ENCODE data around the gene GOLGA3. TPM values are rescaled to one million over a fixed set of nuclear protein-coding genes. Genes with fewer than 3 reads are reported as not detected.
A peak's percentile ranks its signal among the peaks of the same experiment; 100 is the strongest.
"Not testable (repeated sequence)": the region's sequence is repeated elsewhere in the genome, so short reads cannot be mapped to it uniquely, and the experiment has no call there.

The GOLGA3 gene
- total RNA-seq, 2 donors from 2014 or later: 32.2 to 49.8 TPM

DNA sequence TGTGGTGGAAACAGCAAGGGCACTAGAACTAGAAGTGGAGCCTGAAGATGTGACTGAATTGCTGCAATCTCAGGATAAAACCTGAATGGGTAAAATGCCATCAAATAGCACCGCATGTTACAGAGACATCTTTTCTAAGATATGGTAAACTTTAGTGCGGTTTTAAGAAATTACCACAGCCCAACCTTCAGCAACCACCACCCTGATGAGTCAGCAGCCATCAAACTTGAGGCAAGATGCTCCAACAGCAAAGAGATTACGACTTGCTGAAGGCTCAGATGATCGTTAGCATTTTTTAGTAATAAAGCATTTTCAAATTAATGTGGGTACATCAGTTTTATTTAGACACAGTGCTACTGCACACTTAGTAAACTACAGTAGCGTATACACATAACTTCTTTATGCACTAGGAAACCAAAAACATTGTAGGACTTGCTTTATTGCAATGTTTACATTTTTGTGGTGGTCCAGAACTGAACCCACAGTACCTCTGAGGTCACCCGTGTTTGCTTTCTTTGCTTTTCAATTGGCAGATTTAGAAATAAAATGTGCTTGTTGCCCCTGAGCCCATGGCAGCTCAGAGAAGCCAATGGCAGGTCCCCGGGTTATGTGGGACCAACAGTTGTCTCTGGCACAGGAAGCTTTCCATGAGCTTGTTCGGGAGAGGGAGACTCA, 15.9 kb downstream of the GOLGA3 start:
- Histone ChIP-seq H3K9me3 (no peaks in the 10 kb centered on the region), H3K27me3 (no peaks in the 10 kb centered on the region), H3K4me3 (no peak overlapping the region), H3K27ac (no peak overlapping the region), H3K4me1 (no peaks in the 10 kb centered on the region), H3K36me3 (peaks cover 74% of the 10 kb centered on the region)
- TF ChIP-seq, protein P1, sequence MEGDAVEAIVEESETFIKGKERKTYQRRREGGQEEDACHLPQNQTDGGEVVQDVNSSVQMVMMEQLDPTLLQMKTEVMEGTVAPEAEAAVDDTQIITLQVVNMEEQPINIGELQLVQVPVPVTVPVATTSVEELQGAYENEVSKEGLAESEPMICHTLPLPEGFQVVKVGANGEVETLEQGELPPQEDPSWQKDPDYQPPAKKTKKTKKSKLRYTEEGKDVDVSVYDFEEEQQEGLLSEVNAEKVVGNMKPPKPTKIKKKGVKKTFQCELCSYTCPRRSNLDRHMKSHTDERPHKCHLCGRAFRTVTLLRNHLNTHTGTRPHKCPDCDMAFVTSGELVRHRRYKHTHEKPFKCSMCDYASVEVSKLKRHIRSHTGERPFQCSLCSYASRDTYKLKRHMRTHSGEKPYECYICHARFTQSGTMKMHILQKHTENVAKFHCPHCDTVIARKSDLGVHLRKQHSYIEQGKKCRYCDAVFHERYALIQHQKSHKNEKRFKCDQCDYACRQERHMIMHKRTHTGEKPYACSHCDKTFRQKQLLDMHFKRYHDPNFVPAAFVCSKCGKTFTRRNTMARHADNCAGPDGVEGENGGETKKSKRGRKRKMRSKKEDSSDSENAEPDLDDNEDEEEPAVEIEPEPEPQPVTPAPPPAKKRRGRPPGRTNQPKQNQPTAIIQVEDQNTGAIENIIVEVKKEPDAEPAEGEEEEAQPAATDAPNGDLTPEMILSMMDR (IDR thresholded peaks at IDR 0.05): no peak
- no peak for DNase-seq (ENCODE audit: low spot score)

DNA sequence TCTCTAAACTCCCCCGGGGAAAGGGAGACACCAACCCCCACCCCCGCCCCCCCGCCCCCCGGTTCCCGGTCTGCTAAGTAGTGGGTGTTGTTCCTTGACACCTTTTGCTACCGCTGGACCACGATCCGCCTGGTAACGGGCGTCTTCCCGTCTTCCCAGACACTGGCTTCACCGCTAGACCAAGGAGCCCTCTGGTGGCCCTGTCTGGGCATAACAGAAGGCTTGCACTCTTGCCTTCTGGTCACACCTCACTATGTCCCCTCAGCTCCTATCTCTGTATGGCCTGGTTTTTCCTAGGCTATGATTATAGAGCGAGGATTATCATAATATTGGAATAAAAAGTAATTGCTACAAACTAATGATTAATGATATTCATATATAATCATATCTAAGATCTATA, 19.3 kb downstream of the GOLGA3 start:
- not testable (repeated sequence) for H3K4me3 ChIP-seq; DNase-seq (ENCODE audit: low spot score); H3K9me3 ChIP-seq; H3K4me1 ChIP-seq; H3K27ac ChIP-seq; H3K27me3 ChIP-seq
- TF ChIP-seq, protein P1 (IDR thresholded peaks at IDR 0.05): peak in 1 of 2 donors; percentile 48
- H3K36me3 ChIP-seq: peaks cover 77% of the 10 kb centered on the region

DNA sequence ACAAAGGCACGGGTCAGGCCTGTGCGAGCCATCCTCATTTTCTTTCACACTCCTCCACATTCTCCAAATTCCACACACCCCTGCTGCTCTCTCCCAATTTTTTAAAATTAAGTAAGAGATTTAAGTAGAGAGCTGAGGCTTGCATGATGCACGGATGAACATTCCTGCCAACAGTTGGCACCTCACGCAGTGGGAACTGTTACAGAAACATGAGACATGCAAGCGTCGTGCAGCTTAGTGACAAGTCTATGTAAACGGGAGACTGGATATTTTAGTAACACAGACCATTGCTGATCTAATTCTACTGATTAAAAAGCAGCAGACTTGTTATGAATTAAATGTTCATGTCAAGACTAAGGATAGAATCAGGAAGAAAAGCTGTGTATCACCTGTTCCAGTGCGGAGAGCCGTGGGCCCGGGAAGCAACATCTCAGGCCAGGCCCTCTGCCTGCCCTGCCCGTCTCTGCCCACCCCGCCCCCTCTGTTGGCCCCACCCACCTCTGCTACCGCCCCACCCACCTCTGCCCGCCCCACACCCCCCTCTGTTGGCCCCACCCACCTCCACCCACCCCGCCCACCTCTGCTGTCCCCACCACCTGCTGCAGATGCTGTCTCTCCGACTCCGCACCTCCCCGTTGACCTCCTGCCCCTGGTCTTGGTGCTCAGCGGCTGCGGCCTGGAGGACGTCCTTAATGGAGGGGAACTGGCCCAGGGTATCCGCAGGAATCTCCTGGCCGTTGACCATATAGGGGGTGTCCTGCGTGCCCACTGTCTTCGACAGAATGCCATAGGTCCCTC, 21.2 kb downstream of the GOLGA3 start:
- DNase-seq (ENCODE audit: low spot score): no peak
- H3K36me3 ChIP-seq: peaks cover 73% of the 10 kb centered on the region
- peaks cover 0 to 5% of the 10 kb centered on the region in 2 donors for H3K4me1 ChIP-seq
- no peak overlapping the region for H3K4me3 ChIP-seq
- H3K27me3 ChIP-seq: no peaks in the 10 kb centered on the region
- H3K9me3 ChIP-seq: no peaks in the 10 kb centered on the region
- H3K27ac ChIP-seq: no peak overlapping the region
- TF ChIP-seq, protein P1 (IDR thresholded peaks at IDR 0.05): no peak

DNA sequence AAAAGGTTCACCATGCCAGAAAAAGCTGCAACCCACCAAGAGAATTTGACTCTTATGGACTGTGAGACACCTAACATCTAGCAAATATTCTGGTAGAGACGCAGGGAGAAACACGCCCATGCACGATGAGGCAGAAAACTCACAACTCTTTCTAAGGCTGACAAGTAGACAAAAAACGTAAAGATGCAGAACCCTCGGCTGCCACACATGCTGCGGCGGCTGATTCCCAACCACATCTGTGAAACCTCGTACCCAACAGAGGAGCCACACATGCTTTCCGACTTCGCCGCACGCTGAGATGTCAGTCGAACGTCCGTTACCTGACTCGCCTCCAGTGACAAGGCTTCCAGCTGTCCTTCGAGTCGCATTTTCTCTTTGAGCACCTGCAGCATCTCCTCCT, 21.8 kb downstream of the GOLGA3 start:
- TF ChIP-seq, protein P1 (IDR thresholded peaks at IDR 0.05): no peak
- peaks cover 0 to 5% of the 10 kb centered on the region in 2 donors for H3K4me1 ChIP-seq
- H3K9me3 ChIP-seq: no peaks in the 10 kb centered on the region
- no peaks in the 10 kb centered on the region for H3K27me3 ChIP-seq
- H3K36me3 ChIP-seq: peaks cover 71% of the 10 kb centered on the region
- DNase-seq (ENCODE audit: low spot score): no peak
- no peak overlapping the region for H3K27ac ChIP-seq
- no peak overlapping the region for H3K4me3 ChIP-seq

DNA sequence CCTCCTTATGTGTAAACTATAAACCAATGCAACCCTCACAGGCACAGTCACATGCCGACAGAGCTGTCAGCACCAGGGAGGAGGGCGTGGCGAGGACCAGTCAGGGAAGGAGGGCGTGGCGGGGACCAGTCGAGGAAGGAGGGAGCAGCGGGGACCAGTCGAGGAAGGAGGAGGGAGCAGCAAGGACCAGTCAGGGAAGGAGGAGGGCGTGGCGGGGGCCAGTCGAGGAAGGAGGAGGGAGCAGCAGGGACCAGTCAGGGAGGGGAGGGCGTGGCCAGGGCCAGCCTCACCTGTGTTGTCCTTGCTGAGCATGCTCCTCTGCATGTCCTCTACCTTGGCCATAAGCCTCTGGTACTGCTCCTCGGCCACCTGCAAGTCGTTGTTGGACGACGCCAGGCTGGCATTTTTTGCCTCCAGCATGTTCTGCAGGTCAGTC, 24.2 kb downstream of the GOLGA3 start:
- no peaks in the 10 kb centered on the region for H3K27me3 ChIP-seq
- DNase-seq (ENCODE audit: low spot score): no peak
- H3K36me3 ChIP-seq: peaks cover 78% of the 10 kb centered on the region
- TF ChIP-seq, protein P1 (IDR thresholded peaks at IDR 0.05): no peak
- no peak overlapping the region for H3K4me3 ChIP-seq
- H3K9me3 ChIP-seq: no peaks in the 10 kb centered on the region
- peaks cover 0 to 5% of the 10 kb centered on the region in 2 donors for H3K4me1 ChIP-seq
- H3K27ac ChIP-seq: no peak overlapping the region
